ENCODE data around the gene VENTX.

DNA sequence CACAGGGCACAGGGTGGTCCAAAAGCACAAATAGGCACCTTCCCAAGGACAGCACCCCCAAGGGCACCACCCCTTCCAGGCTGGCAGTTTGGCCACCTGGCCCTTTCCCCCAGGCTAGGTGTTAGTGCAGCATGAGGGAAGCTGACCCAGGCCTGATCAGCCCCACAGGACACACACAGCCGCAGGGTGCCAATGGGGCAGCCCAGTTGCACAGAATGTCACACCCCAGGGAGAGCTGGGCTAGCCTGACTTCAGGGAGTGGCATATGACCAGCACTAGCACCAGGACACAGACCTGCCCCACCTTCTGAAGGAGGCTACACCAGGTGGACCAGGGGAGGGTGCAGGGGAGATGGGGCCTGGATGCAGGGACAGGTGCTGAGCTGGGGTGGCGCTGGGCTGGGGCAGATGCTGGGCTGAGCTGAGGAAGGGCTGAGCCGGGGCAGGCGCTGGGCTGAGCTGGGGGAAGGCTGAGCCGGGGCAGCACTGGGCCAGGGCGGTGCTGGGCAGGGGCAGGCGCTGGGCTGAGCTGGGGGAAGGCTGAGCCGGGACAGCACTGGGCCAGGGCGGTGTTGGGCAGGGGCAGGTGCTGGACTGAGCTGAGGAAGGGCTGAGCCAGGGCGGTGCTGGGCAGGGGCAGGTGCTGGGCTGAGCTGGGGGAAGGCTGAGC is 42.9 kb downstream of the VENTX start:
- TF ChIP-seq, protein P1, sequence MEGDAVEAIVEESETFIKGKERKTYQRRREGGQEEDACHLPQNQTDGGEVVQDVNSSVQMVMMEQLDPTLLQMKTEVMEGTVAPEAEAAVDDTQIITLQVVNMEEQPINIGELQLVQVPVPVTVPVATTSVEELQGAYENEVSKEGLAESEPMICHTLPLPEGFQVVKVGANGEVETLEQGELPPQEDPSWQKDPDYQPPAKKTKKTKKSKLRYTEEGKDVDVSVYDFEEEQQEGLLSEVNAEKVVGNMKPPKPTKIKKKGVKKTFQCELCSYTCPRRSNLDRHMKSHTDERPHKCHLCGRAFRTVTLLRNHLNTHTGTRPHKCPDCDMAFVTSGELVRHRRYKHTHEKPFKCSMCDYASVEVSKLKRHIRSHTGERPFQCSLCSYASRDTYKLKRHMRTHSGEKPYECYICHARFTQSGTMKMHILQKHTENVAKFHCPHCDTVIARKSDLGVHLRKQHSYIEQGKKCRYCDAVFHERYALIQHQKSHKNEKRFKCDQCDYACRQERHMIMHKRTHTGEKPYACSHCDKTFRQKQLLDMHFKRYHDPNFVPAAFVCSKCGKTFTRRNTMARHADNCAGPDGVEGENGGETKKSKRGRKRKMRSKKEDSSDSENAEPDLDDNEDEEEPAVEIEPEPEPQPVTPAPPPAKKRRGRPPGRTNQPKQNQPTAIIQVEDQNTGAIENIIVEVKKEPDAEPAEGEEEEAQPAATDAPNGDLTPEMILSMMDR (IDR thresholded peaks at IDR 0.05), result no peak
- no peak for TF ChIP-seq EZH2phosphoT487 (IDR thresholded peaks at IDR 0.05)
- no peak for TF ChIP-seq EZH2 (IDR thresholded peaks at IDR 0.05)

Data from neural progenitor cell (in vitro differentiated cells).